CD4-positive, alpha-beta memory T cell (primary cell): ENCODE results near the gene RARRES2. TPM values are rescaled to one million over a fixed set of nuclear protein-coding genes. Genes with fewer than 3 reads are reported as not detected.

Source experiments
- CTCF ChIA-PET: fragments of 350-600 bp; sonication (Branson Sonifier 250); formaldehyde crosslinking; loops from one replicate; lab custom pipeline; 2021; ENCODE audit warnings: inconsistent platforms; ENCODE audit not compliant: partially characterized antibody; lab: Charles Lee
- POLR2A ChIA-PET: fragments of 350-600 bp; sonication (Branson Sonifier 250); formaldehyde crosslinking; loops from one replicate; lab custom pipeline; 2021; ENCODE audit not compliant: partially characterized antibody; lab: Charles Lee
- DNase-seq, 5 donors: peaks; one replicate each; pipeline versions ENCODE4 v3.0.0 to v3.0.0-alpha.2; 2020 to 2022; ENCODE audit warnings: mixed read lengths in 1 of 5
- H3K27ac ChIP-seq: one replicate; pipeline ENCODE4 v1.7.0; 2013; ENCODE audit warnings: low read depth, low read length
- H3K27me3 ChIP-seq: 2 replicates; pipeline ENCODE4 v1.7.0; 2013; ENCODE audit warnings: mild to moderate bottlenecking, low read length, moderate library complexity; ENCODE audit not compliant: insufficient read depth
- H3K36me3 ChIP-seq: 2 replicates; pipeline ENCODE4 v1.7.0; 2013; ENCODE audit warnings: mild to moderate bottlenecking, low read length, moderate library complexity; ENCODE audit not compliant: insufficient read depth
- H3K4me1 ChIP-seq: 2 replicates; pipeline ENCODE4 v1.7.0; 2013; ENCODE audit warnings: mild to moderate bottlenecking, low read length, moderate library complexity; ENCODE audit not compliant: insufficient read depth
- H3K4me3 ChIP-seq, 2 donors: one replicate each; pipeline ENCODE4 v1.7.0; 2013; ENCODE audit warnings: low read length in 2 of 2, mild to moderate bottlenecking in 1 of 2
- H3K9me3 ChIP-seq, 2 donors: one replicate each; pipeline ENCODE4 v1.7.0; 2013; ENCODE audit warnings: low read length in 2 of 2, control low read depth in 1 of 2; ENCODE audit not compliant: control insufficient read depth in 1 of 2
- H3K27ac Mint-ChIP-seq, 7 donors: one replicate each; pipeline ENCODE4 v1.8.0; 2020 to 2021; ENCODE audit warnings: mixed read lengths in 7 of 7, mild to moderate bottlenecking in 6 of 7, inconsistent platforms in 3 of 7, moderate library complexity in 3 of 7
- H3K27me3 Mint-ChIP-seq, 2 donors: one replicate each; pipeline ENCODE4 v1.8.0; 2020 to 2021; ENCODE audit warnings: mixed read lengths in 2 of 2
- H3K36me3 Mint-ChIP-seq, 2 donors: one replicate each; pipeline ENCODE4 v1.8.0; 2020 to 2021; ENCODE audit warnings: mixed read lengths in 2 of 2, inconsistent platforms in 1 of 2, mild to moderate bottlenecking in 1 of 2
- H3K4me1 Mint-ChIP-seq, 4 donors: one replicate each; pipeline ENCODE4 v1.8.0; 2020 to 2021; ENCODE audit warnings: mixed read lengths in 4 of 4, mild to moderate bottlenecking in 1 of 4
- H3K4me3 Mint-ChIP-seq, 8 donors: one replicate each; pipeline ENCODE4 v1.8.0; 2020 to 2021; ENCODE audit warnings: mixed read lengths in 8 of 8, mild to moderate bottlenecking in 7 of 8, moderate library complexity in 6 of 8, inconsistent platforms in 3 of 8
- H3K9me3 Mint-ChIP-seq, 8 donors: one replicate each; pipeline ENCODE4 v1.8.0; 2020 to 2021; ENCODE audit warnings: mixed read lengths in 8 of 8, mild to moderate bottlenecking in 5 of 8, inconsistent platforms in 3 of 8, moderate library complexity in 1 of 8
- intact Hi-C: fragments of 100-400 bp; cut with micrococcal nuclease; formaldehyde crosslinking; loops from one replicate; pipeline ENCODE4 v1.15.1; 2023
- polyA plus RNA-seq, 2 donors: library from polyadenylated mRNA; unstranded; fragments of 300-500 nt; fragmentation: Illumina TruSeq; gene quantifications; one replicate each; pipeline ENCODE4 v1.2.3, GENCODE V29; 2021
- total RNA-seq, 2 experiments: library from RNA; stranded (reverse); gene quantifications; one replicate each; pipeline ENCODE4 v1.2.3, GENCODE V29; 2021

Gene RARRES2
- total and polyA plus RNA-seq, 4 experiments from 2014 or later = not detected

DNA sequence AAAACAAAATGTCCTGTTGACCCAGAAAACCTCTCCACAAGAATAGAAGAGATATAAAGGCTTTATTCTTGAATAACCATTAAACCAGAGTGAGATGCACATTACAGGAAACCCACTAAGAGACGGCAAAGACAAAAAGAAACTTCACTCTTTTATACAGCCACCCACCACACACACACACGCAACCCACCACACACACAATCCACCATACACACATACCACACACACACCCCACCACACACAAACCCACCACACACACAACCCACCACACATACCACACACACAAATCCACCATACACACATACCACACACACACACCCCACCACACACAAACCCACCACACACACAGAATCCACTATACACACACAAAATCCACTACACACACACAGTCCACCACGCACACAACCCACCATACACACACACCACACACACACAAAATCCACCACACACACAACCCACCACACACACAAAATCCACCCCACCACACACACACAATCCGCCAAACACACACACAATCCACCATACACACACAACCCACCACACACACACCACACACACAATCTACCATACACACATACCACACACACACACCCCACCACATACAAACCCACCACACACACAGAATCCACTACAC, 17.7 kb upstream of the RARRES2 start:
- Histone ChIP-seq H3K4me1 (peaks cover 28% of the 10 kb centered on the region), H3K27ac (no peak overlapping the region), H3K27me3 (no peaks in the 10 kb centered on the region), H3K9me3 (no peaks in the 10 kb centered on the region), H3K4me3 (no peak overlapping the region), H3K36me3 (no peaks in the 10 kb centered on the region)
- intact Hi-C loops = loop anchor here (5.0 kb wide), 2 partner anchors 153 to 418 kb away; partner anchors contain the start of gene GIMAP7
- H3K36me3 Mint-ChIP-seq = no peaks in the 10 kb centered on the region
- H3K4me1 Mint-ChIP-seq = peaks cover 23 to 57% (median 34%) of the 10 kb centered on the region in 4 donors
- POLR2A ChIA-PET = interaction anchor here (0.6 to 4.4 kb wide), 6 partner anchors 10 to 396 kb away, joined by 3 to 43 read pairs (median 12); partner anchors contain the start of genes REPIN1 and ZNF775
- H3K27me3 Mint-ChIP-seq = no peaks in the 10 kb centered on the region
- CTCF ChIA-PET = interaction anchor here (1.4 kb wide), 2 partner anchors 47 to 63 kb away, joined by 3 to 13 read pairs; a partner anchor contains a TSS
- H3K9me3 Mint-ChIP-seq = no peaks in the 10 kb centered on the region
- no peak for DNase-seq
- no peak overlapping the region for H3K4me3 Mint-ChIP-seq
- peak overlapping the region; percentile 14 to 84 (median 69) for H3K27ac Mint-ChIP-seq

DNA sequence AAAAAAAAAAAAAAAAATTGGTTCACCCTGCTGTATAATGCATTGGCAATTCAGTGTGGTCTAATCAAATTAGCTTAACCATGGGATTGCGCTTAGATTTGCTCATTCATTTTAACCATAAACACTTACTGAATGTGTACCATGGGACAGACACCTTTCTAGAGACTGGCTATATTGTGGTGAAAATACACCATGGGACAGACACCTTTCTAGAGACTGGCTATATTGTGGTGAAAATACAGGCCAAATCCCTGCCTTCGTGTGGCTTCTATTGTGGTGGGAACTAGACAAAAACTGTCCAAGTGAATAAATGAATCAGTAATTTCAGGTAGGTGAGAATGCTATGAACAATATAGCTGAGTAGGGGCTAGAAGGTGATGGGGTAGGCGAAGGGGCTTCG, 17.0 kb upstream of the RARRES2 start:
- Mint-ChIP-seq H3K36me3 (no peaks in the 10 kb centered on the region), H3K9me3 (no peaks in the 10 kb centered on the region), H3K4me3 (peak overlapping the region in 1 of 8 donors; percentile 25), H3K27ac (peak overlapping the region in 3 of 7 donors; percentile 57 to 84 (median 70)), H3K4me1 (peaks cover 19 to 53% (median 32%) of the 10 kb centered on the region in 4 donors), H3K27me3 (no peaks in the 10 kb centered on the region)
- Histone ChIP-seq H3K9me3 (no peaks in the 10 kb centered on the region), H3K27me3 (no peaks in the 10 kb centered on the region), H3K27ac (no peak overlapping the region), H3K4me3 (no peak overlapping the region), H3K4me1 (peaks cover 27% of the 10 kb centered on the region), H3K36me3 (no peaks in the 10 kb centered on the region)
- POLR2A ChIA-PET = interaction anchor here (0.6 to 4.4 kb wide), 11 partner anchors 7 to 396 kb away, joined by 3 to 43 read pairs (median 5); partner anchors contain the start of genes GIMAP8, REPIN1 and ZNF775
- CTCF ChIA-PET = interaction anchor here (1.4 to 5.3 kb wide), 4 partner anchors 10 to 64 kb away, joined by 3 to 55 read pairs (median 8); partner anchors contain the start of gene REPIN1
- intact Hi-C loops = loop anchor here (5.0 kb wide), 2 partner anchors 154 to 419 kb away; partner anchors contain the start of gene GIMAP7
- no peak for DNase-seq

DNA sequence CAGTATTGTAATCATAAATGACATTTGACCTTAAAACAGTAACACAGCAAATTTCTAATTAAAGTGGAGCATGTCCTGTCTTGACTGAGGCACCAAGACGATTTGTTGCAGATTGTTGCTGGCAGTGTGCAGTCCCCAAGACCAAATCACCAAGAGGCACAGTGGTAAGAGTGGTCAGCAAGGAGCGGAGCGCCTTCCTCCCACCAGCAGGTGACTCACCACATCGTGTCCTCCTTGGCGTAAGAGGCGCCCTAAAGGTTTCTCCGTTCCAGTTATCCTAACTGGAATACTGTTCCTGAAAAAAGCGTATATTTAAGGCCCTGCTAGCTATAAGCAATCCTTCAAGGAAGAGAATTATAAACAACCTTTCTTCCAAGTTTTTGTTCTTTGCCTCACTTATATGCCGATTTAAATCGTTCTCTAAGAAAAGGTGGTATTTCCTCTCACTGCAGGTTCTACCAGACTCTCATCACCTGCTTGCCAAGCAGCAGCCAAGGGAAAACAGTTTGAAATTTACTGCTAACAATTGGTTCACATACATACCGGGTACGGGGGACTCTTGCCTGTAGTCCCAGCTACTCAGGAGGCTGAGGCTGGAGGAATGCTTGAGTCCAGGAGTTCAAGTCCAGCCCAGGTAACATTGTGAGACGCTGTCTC, 16.5 kb upstream of the RARRES2 start:
- intact Hi-C loops = loop anchor here (1.0 to 5.0 kb wide), 4 partner anchors 21 to 419 kb away; partner anchors contain the start of genes GIMAP7 and ZNF775
- DNase-seq = no peak
- Mint-ChIP-seq H3K4me3 (peak overlapping the region in 7 of 8 donors; percentile 49 to 84 (median 75)), H3K27me3 (no peaks in the 10 kb centered on the region), H3K36me3 (no peaks in the 10 kb centered on the region), H3K27ac (peak overlapping the region; percentile 84 to 93 (median 89)), H3K4me1 (peaks cover 19 to 53% (median 32%) of the 10 kb centered on the region in 4 donors), H3K9me3 (no peaks in the 10 kb centered on the region)
- H3K36me3 ChIP-seq = no peaks in the 10 kb centered on the region
- H3K27me3 ChIP-seq = no peaks in the 10 kb centered on the region
- CTCF ChIA-PET = interaction anchor here (1.4 to 5.3 kb wide), 4 partner anchors 10 to 64 kb away, joined by 3 to 55 read pairs (median 8); partner anchors contain the start of gene REPIN1
- POLR2A ChIA-PET = interaction anchor here (0.6 to 4.4 kb wide), 13 partner anchors 8 to 397 kb away, joined by 3 to 43 read pairs (median 5); partner anchors contain the start of genes GIMAP1, GIMAP8, REPIN1 and ZNF775
- peak overlapping the region in 1 of 2 donors; percentile 5 for H3K4me3 ChIP-seq
- H3K9me3 ChIP-seq = no peaks in the 10 kb centered on the region
- peaks cover 27% of the 10 kb centered on the region for H3K4me1 ChIP-seq
- H3K27ac ChIP-seq = peak overlapping the region; percentile 30

DNA sequence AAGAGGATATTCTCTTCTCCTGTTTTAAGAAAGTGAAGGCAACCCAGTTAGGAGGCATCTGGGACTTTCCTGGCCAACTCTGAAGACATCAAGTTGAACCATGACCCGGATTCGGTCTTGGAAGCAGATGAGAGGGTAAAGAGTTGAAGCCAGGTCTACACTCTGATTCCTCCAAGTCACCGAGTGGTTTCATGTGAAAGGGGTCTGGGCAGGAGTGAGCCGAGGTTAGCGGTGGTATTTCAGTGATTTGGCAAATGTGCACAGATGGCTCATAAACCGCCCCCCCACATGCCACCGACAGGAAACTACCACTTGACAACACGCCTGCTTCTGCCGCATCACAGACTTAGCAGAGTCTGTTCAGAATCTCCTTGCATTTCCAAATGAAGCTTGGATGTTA, 15.8 kb upstream of the RARRES2 start:
- no peaks in the 10 kb centered on the region for H3K36me3 Mint-ChIP-seq
- DNase-seq = peak; percentile 52 to 84 (median 58)
- Histone ChIP-seq H3K27ac (peak overlapping the region; percentile 30), H3K4me1 (peaks cover 27% of the 10 kb centered on the region), H3K27me3 (no peaks in the 10 kb centered on the region), H3K4me3 (peak overlapping the region in 1 of 2 donors; percentile 38), H3K36me3 (no peaks in the 10 kb centered on the region), H3K9me3 (no peaks in the 10 kb centered on the region)
- intact Hi-C loops = loop anchor here (1.0 to 5.0 kb wide), 4 partner anchors 22 to 420 kb away; partner anchors contain the start of genes GIMAP7 and ZNF775
- POLR2A ChIA-PET = interaction anchor here (0.6 to 4.4 kb wide), 13 partner anchors 9 to 398 kb away, joined by 3 to 43 read pairs (median 6); partner anchors contain the start of genes GIMAP1, GIMAP8, REPIN1 and ZNF775
- peak overlapping the region in 7 of 8 donors; percentile 49 to 84 (median 75) for H3K4me3 Mint-ChIP-seq
- peak overlapping the region; percentile 84 to 93 (median 89) for H3K27ac Mint-ChIP-seq
- H3K4me1 Mint-ChIP-seq = peaks cover 18 to 49% (median 32%) of the 10 kb centered on the region in 4 donors
- no peaks in the 10 kb centered on the region for H3K27me3 Mint-ChIP-seq
- CTCF ChIA-PET = interaction anchor here (1.1 to 5.3 kb wide), 11 partner anchors 11 to 402 kb away, joined by 3 to 55 read pairs (median 5); partner anchors contain the start of genes REPIN1 and ZNF775
- no peaks in the 10 kb centered on the region for H3K9me3 Mint-ChIP-seq

DNA sequence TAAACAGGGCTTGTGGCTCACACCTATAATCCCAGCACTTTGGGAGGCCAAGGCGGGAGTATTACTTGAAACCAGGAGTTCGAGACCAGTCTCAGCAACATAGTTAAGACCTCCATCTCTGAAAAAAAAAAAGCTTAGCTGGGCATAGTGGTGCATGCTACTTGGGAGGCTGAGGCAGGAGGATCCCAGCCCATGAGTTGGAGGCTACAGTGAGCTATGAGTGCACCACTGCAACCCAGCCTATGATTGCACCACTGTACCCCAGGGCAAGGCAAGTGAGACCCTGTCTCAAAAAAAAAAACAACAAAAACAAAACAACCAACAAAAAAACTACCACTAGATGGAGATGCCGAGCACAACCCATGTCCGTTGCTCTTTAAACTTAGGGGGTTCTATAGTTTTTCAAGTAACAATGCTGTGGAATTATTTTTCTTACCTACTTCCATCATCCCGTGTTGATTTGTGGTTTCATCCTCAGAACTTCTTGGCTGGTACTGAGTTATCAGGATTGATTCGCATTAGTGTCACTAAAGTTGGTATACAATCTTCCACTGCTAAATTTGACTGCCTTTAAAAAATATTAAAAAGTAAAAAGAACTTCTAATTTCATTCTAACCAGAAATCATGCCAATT, 15.0 kb upstream of the RARRES2 start:
- H3K9me3 ChIP-seq = no peaks in the 10 kb centered on the region
- H3K4me3 ChIP-seq = no peak overlapping the region
- Mint-ChIP-seq H3K36me3 (no peaks in the 10 kb centered on the region), H3K4me1 (peaks cover 18 to 44% (median 32%) of the 10 kb centered on the region in 4 donors), H3K4me3 (peak overlapping the region in 3 of 8 donors; percentile 8 to 69 (median 26)), H3K27me3 (no peaks in the 10 kb centered on the region), H3K27ac (peak overlapping the region in 6 of 7 donors; percentile 13 to 60 (median 44)), H3K9me3 (no peaks in the 10 kb centered on the region)
- ChIA-PET CTCF (interaction anchor here (1.0 to 5.3 kb wide), 14 partner anchors 10 to 403 kb away, joined by 3 to 55 read pairs (median 5); partner anchors contain the start of genes REPIN1 and ZNF775), POLR2A (interaction anchor here (1.1 to 4.4 kb wide), 5 partner anchors 13 to 50 kb away, joined by 4 to 43 read pairs (median 7); partner anchors contain the start of gene REPIN1)
- no peaks in the 10 kb centered on the region for H3K27me3 ChIP-seq
- DNase-seq = peak in 4 of 5 donors; percentile 41 to 55 (median 53)
- no peaks in the 10 kb centered on the region for H3K36me3 ChIP-seq
- intact Hi-C loops = loop anchor here (1.0 to 5.0 kb wide), 4 partner anchors 65 to 421 kb away; partner anchors contain the start of gene GIMAP7
- H3K4me1 ChIP-seq = peaks cover 27% of the 10 kb centered on the region
- peak overlapping the region; percentile 6 for H3K27ac ChIP-seq

DNA sequence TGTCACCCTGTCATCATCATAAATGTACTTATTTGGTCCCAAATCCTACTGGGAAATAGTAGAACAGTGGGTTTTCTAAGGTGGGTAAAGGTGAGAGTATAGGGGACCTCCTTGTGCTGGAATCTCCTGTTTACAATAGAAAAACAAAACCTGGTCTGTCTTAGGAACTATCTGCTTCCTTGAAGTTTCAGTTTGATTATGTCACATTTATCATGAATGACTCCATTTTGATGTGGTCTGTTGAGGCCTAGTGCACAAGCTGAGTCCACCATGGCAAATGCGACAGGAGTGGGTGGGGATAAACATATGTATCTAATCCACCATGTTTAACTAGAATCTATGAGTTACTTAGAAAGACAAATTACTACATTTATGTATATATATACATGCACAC, 14.2 kb upstream of the RARRES2 start:
- H3K36me3 Mint-ChIP-seq = no peaks in the 10 kb centered on the region
- Histone ChIP-seq H3K9me3 (no peaks in the 10 kb centered on the region), H3K4me3 (no peak overlapping the region), H3K4me1 (peaks cover 27% of the 10 kb centered on the region), H3K36me3 (no peaks in the 10 kb centered on the region), H3K27me3 (no peaks in the 10 kb centered on the region), H3K27ac (no peak overlapping the region)
- no peaks in the 10 kb centered on the region for H3K27me3 Mint-ChIP-seq
- H3K4me3 Mint-ChIP-seq = no peak overlapping the region
- DNase-seq = no peak
- POLR2A ChIA-PET = interaction anchor here (1.1 to 4.4 kb wide), 5 partner anchors 13 to 51 kb away, joined by 4 to 43 read pairs (median 5); partner anchors contain the start of gene REPIN1
- peak overlapping the region in 1 of 7 donors; percentile 36 for H3K27ac Mint-ChIP-seq
- CTCF ChIA-PET = interaction anchor here (0.6 to 5.3 kb wide), 21 partner anchors 9 to 654 kb away, joined by 3 to 55 read pairs (median 4); partner anchors contain the start of genes ACTR3C, LRRC61, REPIN1 and ZNF775
- H3K4me1 Mint-ChIP-seq = peaks cover 18 to 44% (median 32%) of the 10 kb centered on the region in 4 donors
- no peaks in the 10 kb centered on the region for H3K9me3 Mint-ChIP-seq
- intact Hi-C loops = loop anchor here (1.0 to 5.0 kb wide), 4 partner anchors 66 to 422 kb away; partner anchors contain the start of gene GIMAP7
